HAP-1 (cell line): Measurements from ENCODE around the gene ARHGAP8.

Experiments used
- DNase-seq, 2 experiments: peaks; one replicate each; pipeline ENCODE4 v3.0.0-alpha.2; 2016 to 2020; ENCODE audit warnings: low spot score in 2 of 2
- H3K27me3 ChIP-seq: fragments of 250-450 bp; sonication (Bioruptor Pico); 2 replicates; pipeline ENCODE4 v1.5.1; 2020; ENCODE audit warnings: low read depth, mild to moderate bottlenecking, moderate library complexity
- H3K36me3 ChIP-seq: fragments of 250-450 bp; sonication (Bioruptor Pico); replicated peaks from 2 replicates; pipeline ENCODE4 v1.5.1; 2020; ENCODE audit warnings: mild to moderate bottlenecking
- H3K4me1 ChIP-seq: fragments of 250-450 bp; sonication (Bioruptor Pico); 2 replicates; pipeline ENCODE4 v1.5.1; 2020; ENCODE audit warnings: mild to moderate bottlenecking
- H3K4me3 ChIP-seq: fragments of 250-450 bp; sonication (Bioruptor Pico); 2 replicates; pipeline ENCODE4 v1.5.1; 2020; ENCODE audit warnings: mild to moderate bottlenecking, moderate library complexity
- H3K9me3 ChIP-seq: fragments of 250-450 bp; sonication (Bioruptor Pico); 2 replicates; pipeline ENCODE4 v1.5.1; 2020; ENCODE audit warnings: mild to moderate bottlenecking, moderate library complexity
- in situ Hi-C: fragments of 300-500 bp; cut with MboI; formaldehyde crosslinking; loops from 3 replicates; pipeline ENCODE4 v1.14.3; 2020; ENCODE audit warnings: low sequenced_read_pairs, inconsistent platforms, mixed read lengths

ARHGAP8 gene

DNA sequence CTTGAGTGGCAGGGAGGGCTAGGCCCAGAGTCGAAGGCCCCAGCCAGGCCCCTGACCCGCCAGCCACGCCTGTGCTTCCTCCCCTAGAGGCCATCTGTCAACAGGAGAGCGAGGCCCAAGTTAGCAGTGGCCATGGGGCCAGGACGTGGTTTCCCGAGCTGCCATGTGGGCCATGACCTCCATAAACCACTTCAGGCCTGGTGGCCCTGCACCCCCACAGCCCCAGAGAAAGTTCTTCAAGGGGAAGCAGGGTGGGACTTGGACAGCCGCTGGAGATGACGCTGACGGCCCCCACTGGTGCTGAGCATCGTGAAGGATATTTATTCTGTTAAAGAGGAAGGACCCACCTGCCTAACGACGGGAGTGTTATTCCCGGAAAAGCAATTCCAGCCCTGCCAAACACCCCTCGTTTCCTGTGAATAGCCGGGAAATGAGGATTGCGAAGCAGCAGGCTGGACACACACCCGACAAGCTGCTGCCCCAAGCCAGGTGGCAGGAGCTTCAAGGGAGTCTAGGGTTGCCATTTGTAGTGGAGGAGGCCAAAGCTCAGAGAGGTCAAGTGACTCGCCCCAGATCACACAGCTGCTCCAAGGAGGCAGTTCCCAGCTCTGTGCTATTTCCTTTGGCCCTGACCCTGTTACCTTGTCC is 37.5 kb upstream of the ARHGAP8 start:
- no peak for DNase-seq

DNA sequence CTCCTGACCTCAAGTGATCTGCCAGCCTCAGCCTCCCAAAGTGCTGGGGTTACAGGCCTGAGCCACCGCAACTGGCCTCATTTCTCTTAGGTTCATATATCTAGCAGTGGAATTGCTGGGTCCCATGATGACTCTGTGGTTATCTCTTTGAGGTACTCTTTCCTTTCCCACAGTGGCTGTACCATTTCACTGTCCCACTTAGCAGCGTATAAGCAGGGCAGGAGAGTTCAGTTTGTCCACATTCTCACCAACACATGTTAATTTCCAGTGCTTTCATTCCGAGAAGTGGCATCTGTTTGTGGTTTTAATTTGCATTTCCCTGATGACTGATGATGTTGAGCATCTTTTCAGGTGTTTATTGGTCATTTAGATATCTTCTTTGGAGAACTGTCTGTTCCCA is 34.0 kb upstream of the ARHGAP8 start:
- no peak overlapping the region for H3K4me3 ChIP-seq
- peaks cover 7% of the 10 kb centered on the region for H3K4me1 ChIP-seq
- DNase-seq, result no peak
- in situ Hi-C loops, result no loop called here
- H3K27me3 ChIP-seq, result no peaks in the 10 kb centered on the region
- no peaks in the 10 kb centered on the region for H3K9me3 ChIP-seq
- 0 out of 2 replicates have a peak, but pooled peaks cover 3% of the 10 kb centered on the region for H3K36me3 ChIP-seq

More for the DNA sequence above, 37.5 kb upstream of the ARHGAP8 start:
- Histone ChIP-seq H3K4me3 (no peak overlapping the region), H3K4me1 (no peaks in the 10 kb centered on the region), H3K9me3 (no peaks in the 10 kb centered on the region), H3K36me3 (0 out of 2 replicates have a peak, but pooled peaks cover 3% of the 10 kb centered on the region), H3K27me3 (no peaks in the 10 kb centered on the region)
- in situ Hi-C loops, result no loop called here

DNA sequence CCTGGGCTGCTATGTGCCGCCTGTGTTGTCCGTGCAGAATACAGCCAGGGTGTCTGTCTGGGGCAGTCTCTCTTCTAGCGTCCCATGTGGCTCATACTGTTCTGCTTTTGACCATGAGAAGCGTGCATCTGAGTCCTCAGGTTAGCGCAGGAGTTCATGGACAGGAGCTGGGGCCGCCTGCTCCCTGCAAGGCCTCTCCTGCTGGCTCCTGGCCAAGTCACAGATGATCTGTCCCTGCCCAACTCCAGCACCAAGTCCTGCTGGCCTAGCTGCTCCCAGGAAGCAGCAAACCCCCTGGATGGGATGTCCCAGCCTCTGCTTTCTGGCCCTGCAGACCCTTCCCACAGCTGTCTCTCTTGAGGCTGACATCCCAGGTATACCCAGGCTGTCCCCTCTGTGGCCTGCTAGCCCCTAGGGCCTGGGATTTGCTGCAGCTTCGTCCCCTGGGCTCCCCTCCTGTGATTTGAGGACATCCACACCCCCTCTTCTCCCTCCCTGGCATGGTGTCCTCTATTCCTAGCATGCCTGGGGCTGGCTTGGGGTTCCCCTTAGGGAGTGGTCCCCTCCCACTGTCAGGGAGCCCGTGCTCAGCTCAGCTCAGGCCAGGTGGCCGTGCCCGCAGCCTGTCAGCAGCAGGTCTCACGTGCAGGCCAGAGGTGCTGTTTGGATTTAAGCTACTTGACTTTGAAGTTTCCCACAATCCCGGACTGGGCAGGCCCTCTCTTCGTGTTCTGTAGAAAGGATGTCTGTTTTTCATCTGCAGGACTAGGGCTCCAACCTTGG is 32.6 kb upstream of the ARHGAP8 start:
- H3K36me3 ChIP-seq, result 0 out of 2 replicates have a peak, but pooled peaks cover 3% of the 10 kb centered on the region
- in situ Hi-C loops, result no loop called here
- peaks cover 7% of the 10 kb centered on the region for H3K4me1 ChIP-seq
- no peak overlapping the region for H3K4me3 ChIP-seq
- H3K27me3 ChIP-seq, result no peaks in the 10 kb centered on the region
- no peaks in the 10 kb centered on the region for H3K9me3 ChIP-seq
- no peak for DNase-seq

DNA sequence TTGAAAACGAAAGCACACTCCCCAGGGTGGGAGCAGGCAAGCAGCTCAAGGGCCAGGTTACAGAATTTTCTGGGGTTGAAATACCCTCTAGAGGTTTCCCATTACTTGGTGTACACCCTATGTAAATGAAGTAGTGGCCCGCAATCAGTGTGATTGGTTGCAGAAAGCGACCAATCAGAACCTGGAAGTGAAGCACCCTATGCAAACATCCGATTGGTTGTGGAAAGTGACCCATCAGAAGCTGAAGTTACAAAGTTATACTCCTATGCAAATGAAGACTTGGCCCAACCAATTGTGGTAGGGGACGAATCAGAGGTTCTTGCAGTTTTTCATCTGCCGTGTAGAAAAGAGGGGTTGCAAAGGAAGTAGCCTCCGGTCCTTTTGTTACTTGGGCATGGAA is 31.2 kb upstream of the ARHGAP8 start:
- H3K4me3 ChIP-seq, result no peak overlapping the region
- H3K4me1 ChIP-seq, result peaks cover 7% of the 10 kb centered on the region
- no peaks in the 10 kb centered on the region for H3K9me3 ChIP-seq
- DNase-seq, result peak; percentile 34 to 68
- H3K27me3 ChIP-seq, result no peaks in the 10 kb centered on the region
- in situ Hi-C loops, result no loop called here
- 0 out of 2 replicates have a peak, but pooled peaks cover 3% of the 10 kb centered on the region for H3K36me3 ChIP-seq

DNA sequence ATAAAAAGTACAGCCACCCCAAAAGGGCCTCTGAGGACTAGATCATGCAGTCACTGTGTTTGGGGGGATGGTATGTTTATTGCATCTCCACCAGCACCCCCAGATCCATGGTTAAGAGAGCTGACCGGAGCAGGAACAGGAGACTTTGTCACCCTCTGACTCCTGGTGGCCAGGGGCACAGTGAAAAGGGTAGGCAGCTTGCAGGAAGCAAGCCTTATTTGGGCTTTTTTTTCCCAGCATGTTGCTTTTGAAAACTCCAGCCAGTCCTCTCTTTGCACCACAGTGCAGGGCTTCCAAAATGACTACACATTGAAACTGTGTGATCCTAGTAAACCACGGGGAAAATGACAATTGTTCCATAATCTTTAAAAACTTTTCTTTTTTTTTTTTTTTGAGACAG is 29.8 kb upstream of the ARHGAP8 start:
- no peaks in the 10 kb centered on the region for H3K27me3 ChIP-seq
- peaks cover 7% of the 10 kb centered on the region for H3K4me1 ChIP-seq
- 0 out of 2 replicates have a peak, but pooled peaks cover 3% of the 10 kb centered on the region for H3K36me3 ChIP-seq
- no peak for DNase-seq
- in situ Hi-C loops, result no loop called here
- H3K9me3 ChIP-seq, result no peaks in the 10 kb centered on the region
- H3K4me3 ChIP-seq, result no peak overlapping the region

DNA sequence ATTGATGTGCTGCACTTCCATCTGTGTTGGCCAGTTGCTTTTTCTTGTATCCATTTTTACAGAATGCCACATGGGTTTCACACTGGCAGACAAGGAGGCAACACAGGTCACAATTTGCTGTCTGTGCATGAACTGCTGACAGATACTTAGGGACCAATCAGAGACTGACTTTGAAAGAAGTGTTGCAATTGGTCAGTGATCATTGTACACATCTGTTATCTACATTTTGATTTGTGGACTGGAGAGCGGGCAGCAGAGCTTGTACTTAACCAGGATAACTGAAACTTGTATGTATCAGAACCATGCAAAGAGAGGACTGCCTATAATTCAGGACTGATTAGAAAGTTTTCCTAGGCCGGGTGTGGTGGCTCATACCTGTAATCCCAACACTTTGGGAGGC is 28.6 kb upstream of the ARHGAP8 start:
- H3K27me3 ChIP-seq, result no peaks in the 10 kb centered on the region
- H3K9me3 ChIP-seq, result no peaks in the 10 kb centered on the region
- in situ Hi-C loops, result no loop called here
- H3K36me3 ChIP-seq, result no peaks in the 10 kb centered on the region
- peaks cover 7% of the 10 kb centered on the region for H3K4me1 ChIP-seq
- H3K4me3 ChIP-seq, result no peak overlapping the region
- DNase-seq, result no peak

DNA sequence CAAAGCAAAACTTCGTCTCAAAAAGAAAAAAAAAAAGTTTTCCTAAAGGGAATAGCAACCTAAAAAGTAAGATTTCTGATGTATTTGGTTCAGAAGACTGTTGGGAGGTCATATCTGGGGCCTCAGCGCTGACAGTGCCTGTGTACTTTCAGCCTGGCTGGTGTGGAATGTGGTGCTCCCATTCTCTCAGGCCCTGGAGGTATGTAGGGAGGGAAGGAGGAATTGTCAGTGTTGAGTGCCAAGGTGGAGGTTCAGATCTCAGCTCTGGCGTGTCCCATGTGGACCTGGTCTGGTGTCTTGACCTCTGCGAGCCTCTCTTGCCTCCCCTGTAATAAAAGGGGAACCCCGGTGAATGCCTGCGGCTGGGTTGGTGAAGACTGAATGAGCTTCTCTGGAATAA is 28.0 kb upstream of the ARHGAP8 start:
- in situ Hi-C loops, result no loop called here
- DNase-seq, result no peak
- no peaks in the 10 kb centered on the region for H3K9me3 ChIP-seq
- H3K4me1 ChIP-seq, result peaks cover 7% of the 10 kb centered on the region
- no peaks in the 10 kb centered on the region for H3K36me3 ChIP-seq
- H3K27me3 ChIP-seq, result no peaks in the 10 kb centered on the region
- no peak overlapping the region for H3K4me3 ChIP-seq

DNA sequence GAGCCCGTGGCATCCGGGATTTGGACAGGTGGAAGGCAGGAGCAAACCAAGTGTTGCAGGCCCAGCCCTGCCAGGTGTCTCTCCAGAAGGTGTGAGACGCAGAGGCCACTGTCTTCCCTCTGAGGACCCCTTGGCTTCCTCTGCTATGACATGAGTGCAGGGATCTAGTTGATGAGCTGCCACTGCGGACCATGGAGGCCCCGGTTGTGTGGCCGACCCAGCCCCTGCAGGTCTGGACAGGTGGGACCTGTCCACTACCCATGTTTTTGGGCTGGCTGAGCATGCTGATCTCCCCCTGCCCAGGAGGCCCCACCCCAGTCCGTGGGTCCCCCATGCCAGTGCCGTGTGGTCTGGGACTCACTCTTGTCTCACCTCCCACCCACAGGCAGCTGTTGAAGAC is 27.5 kb upstream of the ARHGAP8 start:
- Histone ChIP-seq H3K4me1 (peaks cover 7% of the 10 kb centered on the region), H3K4me3 (no peak overlapping the region), H3K9me3 (no peaks in the 10 kb centered on the region), H3K27me3 (no peaks in the 10 kb centered on the region), H3K36me3 (no peaks in the 10 kb centered on the region)
- DNase-seq, result no peak
- in situ Hi-C loops, result no loop called here

DNA sequence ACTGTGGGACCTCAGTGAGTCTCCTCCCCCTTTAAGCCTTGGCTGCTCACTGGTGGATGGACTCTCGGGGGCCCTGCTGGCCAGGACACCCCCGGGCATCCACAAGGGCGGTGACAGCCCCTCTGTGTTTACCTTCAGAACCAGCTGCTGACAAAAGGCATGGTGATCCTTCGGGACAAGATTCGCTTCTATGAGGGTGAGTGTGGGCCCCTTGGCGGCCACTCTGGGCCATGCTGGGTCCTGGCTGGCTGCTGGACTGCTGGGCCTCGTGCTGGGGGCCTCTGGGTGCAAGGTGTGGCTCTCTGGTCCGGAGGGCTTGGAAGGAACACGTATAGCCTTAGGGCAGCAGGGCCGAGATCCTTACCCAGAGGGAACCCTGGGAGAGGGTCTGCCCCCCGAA is 25.9 kb upstream of the ARHGAP8 start:
- DNase-seq, result no peak
- H3K9me3 ChIP-seq, result no peaks in the 10 kb centered on the region
- no peaks in the 10 kb centered on the region for H3K27me3 ChIP-seq
- in situ Hi-C loops, result no loop called here
- H3K4me3 ChIP-seq, result no peak overlapping the region
- H3K4me1 ChIP-seq, result no peaks in the 10 kb centered on the region
- H3K36me3 ChIP-seq, result no peaks in the 10 kb centered on the region

DNA sequence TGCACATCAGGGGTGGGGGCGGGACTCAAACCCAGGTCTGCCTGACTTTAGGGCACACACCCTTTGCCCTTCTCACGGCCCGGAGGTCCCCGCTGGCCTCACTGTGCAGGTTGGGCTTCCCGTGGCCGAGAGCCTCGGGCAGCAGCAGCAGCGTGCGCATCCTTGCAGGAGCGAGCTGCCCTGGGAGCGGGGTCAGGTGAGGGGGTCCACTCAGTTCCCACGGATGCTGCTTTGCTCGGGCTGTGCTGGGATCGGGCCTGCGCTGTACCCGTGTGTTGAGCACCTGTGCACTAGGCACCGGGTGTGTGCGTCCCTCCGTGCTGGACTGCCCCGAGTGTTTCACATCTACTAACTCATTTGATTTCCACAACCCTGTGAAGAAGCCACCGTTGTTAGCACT is 25.2 kb upstream of the ARHGAP8 start:
- Histone ChIP-seq H3K4me3 (no peak overlapping the region), H3K27me3 (no peaks in the 10 kb centered on the region), H3K36me3 (no peaks in the 10 kb centered on the region), H3K4me1 (no peaks in the 10 kb centered on the region), H3K9me3 (no peaks in the 10 kb centered on the region)
- in situ Hi-C loops, result no loop called here
- no peak for DNase-seq

DNA sequence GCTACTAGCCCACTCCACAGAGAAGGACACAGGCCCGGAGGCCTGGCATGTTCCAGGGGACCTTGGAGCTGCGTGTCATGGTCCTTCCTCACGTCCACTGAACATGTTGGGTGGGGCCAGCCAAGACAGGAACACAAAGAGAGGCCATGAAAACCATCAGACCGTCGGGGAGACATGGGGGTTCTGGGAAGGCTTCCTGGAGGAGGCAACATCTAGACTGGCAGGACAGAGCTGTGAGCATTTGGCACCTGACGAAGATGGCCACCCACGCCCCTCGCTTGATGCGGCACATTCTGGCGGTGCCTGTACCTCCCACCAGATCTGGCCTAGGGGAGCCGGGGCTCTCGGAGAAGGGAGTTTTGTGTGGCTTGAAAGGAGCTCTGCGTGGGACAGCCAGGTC is 24.7 kb upstream of the ARHGAP8 start:
- no peaks in the 10 kb centered on the region for H3K36me3 ChIP-seq
- no peaks in the 10 kb centered on the region for H3K4me1 ChIP-seq
- DNase-seq, result no peak
- no peaks in the 10 kb centered on the region for H3K27me3 ChIP-seq
- no peak overlapping the region for H3K4me3 ChIP-seq
- in situ Hi-C loops, result no loop called here
- H3K9me3 ChIP-seq, result no peaks in the 10 kb centered on the region

DNA sequence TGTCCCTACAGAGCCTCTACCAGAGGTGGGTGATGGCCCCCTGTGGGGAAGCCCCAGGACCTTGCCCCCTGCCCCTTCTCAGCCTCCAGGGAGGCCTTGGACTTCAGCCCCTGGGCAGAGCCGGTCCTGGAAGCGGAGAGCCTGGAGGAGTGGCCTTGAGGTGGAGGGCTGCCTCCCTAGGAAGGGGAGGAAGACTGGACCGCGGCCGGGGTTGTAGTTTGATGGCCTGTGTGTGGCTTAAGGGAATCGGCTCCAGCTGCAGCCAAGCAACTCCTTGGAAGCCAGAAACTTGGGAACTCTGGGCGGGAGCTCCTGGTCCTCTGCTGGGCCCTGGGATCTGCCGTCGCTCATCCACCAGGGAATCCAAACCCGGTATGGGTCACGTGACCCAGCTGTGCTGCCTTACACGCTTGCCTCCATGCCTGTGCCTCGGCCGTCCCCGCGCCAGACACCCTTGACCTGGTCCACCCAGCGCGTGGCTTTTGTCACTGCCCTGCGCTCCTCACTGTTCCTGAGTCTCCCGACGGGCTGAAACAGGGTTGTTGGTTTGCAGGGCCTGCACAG is 23.5 kb upstream of the ARHGAP8 start:
- Histone ChIP-seq H3K9me3 (no peaks in the 10 kb centered on the region), H3K36me3 (no peaks in the 10 kb centered on the region), H3K27me3 (no peaks in the 10 kb centered on the region), H3K4me3 (no peak overlapping the region), H3K4me1 (no peaks in the 10 kb centered on the region)
- in situ Hi-C loops, result no loop called here
- DNase-seq, result no peak

DNA sequence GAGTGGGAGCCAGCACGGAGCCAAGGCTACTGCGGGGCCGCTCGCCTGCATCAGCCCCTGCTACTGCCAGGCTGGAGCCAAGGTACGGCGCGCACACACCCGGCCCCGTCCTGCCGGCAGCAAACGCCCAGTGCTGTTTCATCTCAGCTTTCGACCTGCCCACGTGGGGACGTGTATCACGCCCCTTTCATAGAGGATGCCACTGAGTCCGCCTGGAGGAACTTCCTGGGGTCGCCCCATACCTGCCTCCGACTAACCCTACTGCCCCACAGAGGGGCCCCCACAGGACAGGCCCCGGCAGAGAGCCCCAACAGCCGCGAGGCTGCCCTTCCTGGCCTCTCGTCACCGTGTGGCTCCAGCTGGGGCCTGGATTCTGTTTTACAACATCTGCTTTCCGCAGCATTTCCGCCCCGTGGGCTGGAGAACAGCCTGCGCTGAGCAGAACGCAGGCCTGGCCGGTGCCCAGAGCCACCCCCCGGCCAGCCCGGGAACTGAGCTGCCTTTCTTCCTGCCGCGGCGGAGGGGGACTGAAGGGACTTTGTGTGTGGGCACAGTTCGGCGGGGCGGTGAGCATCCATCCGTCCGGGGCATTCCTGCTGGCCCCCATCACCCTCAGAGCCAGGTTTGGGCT is 22.9 kb upstream of the ARHGAP8 start:
- DNase-seq, result no peak
- no peaks in the 10 kb centered on the region for H3K4me1 ChIP-seq
- no peaks in the 10 kb centered on the region for H3K36me3 ChIP-seq

DNA sequence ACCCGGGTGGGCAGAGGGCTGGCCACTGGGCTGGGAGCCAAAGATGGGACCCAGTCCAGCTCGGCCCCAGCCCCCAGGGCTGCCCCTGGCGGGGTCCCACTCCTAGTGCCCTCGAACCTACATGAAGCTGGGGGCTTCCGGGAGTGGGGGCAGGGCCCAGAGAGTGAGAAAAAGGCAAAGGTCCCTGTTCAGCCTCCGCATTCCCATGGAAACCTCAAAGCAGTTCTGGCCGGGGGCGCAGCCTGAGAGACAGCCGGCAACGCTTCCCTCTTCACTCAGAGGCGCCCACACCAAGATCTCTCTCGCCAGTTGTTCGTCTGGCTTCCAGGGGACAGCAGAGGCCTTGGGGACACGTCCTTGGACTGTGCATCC is 22.4 kb upstream of the ARHGAP8 start:
- Histone ChIP-seq H3K9me3 (no peaks in the 10 kb centered on the region), H3K4me1 (no peaks in the 10 kb centered on the region), H3K27me3 (no peaks in the 10 kb centered on the region), H3K36me3 (no peaks in the 10 kb centered on the region), H3K4me3 (no peak overlapping the region)
- DNase-seq, result no peak
- in situ Hi-C loops, result loop anchor here (5.0 kb wide), 1 partner anchor 33 kb away; no protein-coding TSS in a partner anchor

More for the DNA sequence above, 22.9 kb upstream of the ARHGAP8 start:
- in situ Hi-C loops, result loop anchor here (5.0 kb wide), 1 partner anchor 32 kb away; no protein-coding TSS in a partner anchor
- Histone ChIP-seq H3K4me3 (no peak overlapping the region), H3K27me3 (no peaks in the 10 kb centered on the region), H3K9me3 (no peaks in the 10 kb centered on the region)
